Mesendoderm (in vitro differentiated cells): ENCODE results near the gene XCL1.
"Not testable (repeated sequence)": the region's sequence is repeated elsewhere in the genome, so short reads cannot be mapped to it uniquely, and the experiment has no call there.

Experiments
- DNase-seq: peaks from one replicate; pipeline ENCODE4 v3.0.0; 2013
- H2AK5ac ChIP-seq: 2 replicates; pipeline ENCODE4 v1.6.1; 2013; ENCODE audit warnings: low read length, inconsistent platforms
- H2BK120ac ChIP-seq: 2 replicates; pipeline ENCODE4 v1.6.1; 2013; ENCODE audit warnings: low read depth, mild to moderate bottlenecking, low read length, moderate library complexity, mixed read lengths
- H2BK15ac ChIP-seq: replicated peaks from 2 replicates; pipeline ENCODE4 v1.6.1; 2013; ENCODE audit warnings: low read depth, mild to moderate bottlenecking, moderate library complexity
- H2BK5ac ChIP-seq: 2 replicates; pipeline ENCODE4 v1.6.1; 2013; ENCODE audit warnings: low read length, inconsistent platforms
- H3K18ac ChIP-seq: 2 replicates; pipeline ENCODE4 v1.6.1; 2013; ENCODE audit warnings: mild to moderate bottlenecking, low read length, mixed read lengths
- H3K23ac ChIP-seq: one replicate; pipeline ENCODE4 v1.6.1; 2013; ENCODE audit warnings: low read length
- H3K27ac ChIP-seq: 2 replicates; pipeline ENCODE4 v1.5.1; 2013; ENCODE audit warnings: low read depth, mild to moderate bottlenecking, inconsistent platforms, low read length, moderate library complexity
- H3K27me3 ChIP-seq: 2 replicates; pipeline ENCODE4 v1.6.1; 2013; ENCODE audit warnings: low read length, control low read depth, mild to moderate bottlenecking, inconsistent platforms; ENCODE audit not compliant: insufficient read depth, poor library complexity
- H3K36me3 ChIP-seq: 2 replicates; pipeline ENCODE4 v1.6.1; 2013; ENCODE audit warnings: low read length, inconsistent platforms; ENCODE audit not compliant: control insufficient read depth, insufficient read depth
- H3K4ac ChIP-seq: one replicate; pipeline ENCODE4 v1.6.1; 2013; ENCODE audit warnings: low read depth, mild to moderate bottlenecking, low read length, moderate library complexity
- H3K4me1 ChIP-seq: 2 replicates; pipeline ENCODE4 v1.6.1; 2013; ENCODE audit warnings: low read depth, low read length, inconsistent platforms; ENCODE audit not compliant: control insufficient read depth
- H3K4me2 ChIP-seq: 2 replicates; pipeline ENCODE4 v1.6.1; 2013; ENCODE audit warnings: low read length
- H3K4me3 ChIP-seq: 2 replicates; pipeline ENCODE4 v1.5.1; 2013; ENCODE audit warnings: mild to moderate bottlenecking, low read length
- H3K56ac ChIP-seq: one replicate; pipeline ENCODE4 v1.6.1; 2013; ENCODE audit warnings: low read length
- H3K79me1 ChIP-seq: 2 replicates; pipeline ENCODE4 v1.6.1; 2013; ENCODE audit warnings: low read length, inconsistent platforms
- H3K79me2 ChIP-seq: 2 replicates; pipeline ENCODE4 v1.6.1; 2013; ENCODE audit warnings: mild to moderate bottlenecking, low read length; ENCODE audit not compliant: control insufficient read depth, insufficient read depth
- H3K9ac ChIP-seq: 2 replicates; pipeline ENCODE4 v1.6.1; 2013; ENCODE audit warnings: low read length, inconsistent platforms
- H4K5ac ChIP-seq: one replicate; pipeline ENCODE4 v1.6.1; 2013; ENCODE audit warnings: low read length
- H4K8ac ChIP-seq: one replicate; pipeline ENCODE4 v1.6.1; 2013; ENCODE audit warnings: low read depth, mild to moderate bottlenecking, control low read depth, low read length, moderate library complexity
- WGBS: extraction: QIAGEN DNeasy Blood & Tissue Kit; methylation state at CpG from one replicate; pipeline ENCODE4 v1.1.7; 2013; ENCODE audit warnings: low lambda C conversion rate, missing lambda C conversion rate; ENCODE audit not compliant: insufficient coverage; ENCODE audit errors: extremely low coverage; 5-methylcytosine and 5-hydroxymethylcytosine counted together

Gene XCL1

GRCh38 chr1:168589167-168589566 is 12.8 kb downstream of the XCL1 start:
- no CpG with 5 or more reads among the region's 2 CpGs for WGBS
- no peak overlapping the region for H2BK120ac ChIP-seq
- no peaks in the 10 kb centered on the region for H3K79me2 ChIP-seq
- no peak overlapping the region for H3K18ac ChIP-seq
- no peak overlapping the region for H3K27ac ChIP-seq
- no peaks in the 10 kb centered on the region for H3K4me1 ChIP-seq
- H3K4me2 ChIP-seq, result no peak overlapping the region
- H3K79me1 ChIP-seq, result no peaks in the 10 kb centered on the region
- H4K8ac ChIP-seq, result no peak overlapping the region
- H3K4ac ChIP-seq, result no peak overlapping the region
- no peak overlapping the region for H3K9ac ChIP-seq
- no peaks in the 10 kb centered on the region for H3K27me3 ChIP-seq
- H2AK5ac ChIP-seq, result no peak overlapping the region
- H4K5ac ChIP-seq, result no peak overlapping the region
- H2BK15ac ChIP-seq, result no peak overlapping the region
- no peak overlapping the region for H3K23ac ChIP-seq
- no peak for DNase-seq
- H3K36me3 ChIP-seq, result no peaks in the 10 kb centered on the region
- no peak overlapping the region for H3K56ac ChIP-seq
- no peak overlapping the region for H3K4me3 ChIP-seq
- no peak overlapping the region for H2BK5ac ChIP-seq

GRCh38 chr1:168591066-168591465 is 14.7 kb downstream of the XCL1 start:
- Histone ChIP-seq H3K23ac (no peak overlapping the region), H2BK15ac (no peak overlapping the region), H2AK5ac (no peak overlapping the region), H3K27me3 (no peaks in the 10 kb centered on the region), H3K4me2 (no peak overlapping the region), H2BK120ac (no peak overlapping the region), H3K4me3 (no peak overlapping the region), H3K18ac (no peak overlapping the region), H2BK5ac (no peak overlapping the region), H3K9ac (no peak overlapping the region), H4K8ac (no peak overlapping the region), H3K27ac (no peak overlapping the region), H3K36me3 (no peaks in the 10 kb centered on the region), H3K79me2 (no peaks in the 10 kb centered on the region), H3K56ac (no peak overlapping the region), H4K5ac (no peak overlapping the region), H3K4me1 (no peaks in the 10 kb centered on the region), H3K4ac (no peak overlapping the region), H3K79me1 (no peaks in the 10 kb centered on the region)
- WGBS, result no CpG with 5 or more reads among the region's 5 CpGs
- DNase-seq, result no peak

GRCh38 chr1:168591641-168592250 is 15.3 kb downstream of the XCL1 start:
- Histone ChIP-seq H3K4me3 (no peak overlapping the region), H4K8ac (no peak overlapping the region), H3K4ac (no peak overlapping the region), H2BK15ac (no peak overlapping the region), H3K36me3 (no peaks in the 10 kb centered on the region), H3K79me2 (no peaks in the 10 kb centered on the region), H4K5ac (no peak overlapping the region), H2BK120ac (no peak overlapping the region), H3K23ac (no peak overlapping the region), H3K4me1 (no peaks in the 10 kb centered on the region), H3K79me1 (no peaks in the 10 kb centered on the region), H2AK5ac (no peak overlapping the region), H3K27ac (no peak overlapping the region), H3K4me2 (no peak overlapping the region), H3K27me3 (no peaks in the 10 kb centered on the region), H3K18ac (no peak overlapping the region), H2BK5ac (no peak overlapping the region), H3K56ac (no peak overlapping the region), H3K9ac (no peak overlapping the region)
- no CpG with 5 or more reads among the region's 2 CpGs for WGBS
- no peak for DNase-seq

- not testable (repeated sequence) for H3K4me3 ChIP-seq, H3K4ac ChIP-seq, H2BK15ac ChIP-seq, H3K27me3 ChIP-seq, H2BK120ac ChIP-seq, H3K27ac ChIP-seq, H4K5ac ChIP-seq, H3K56ac ChIP-seq, DNase-seq, H2AK5ac ChIP-seq, H3K36me3 ChIP-seq, H3K4me2 ChIP-seq, H3K23ac ChIP-seq, H3K4me1 ChIP-seq, H3K18ac ChIP-seq, H3K9ac ChIP-seq, H4K8ac ChIP-seq, H3K79me1 ChIP-seq, H3K79me2 ChIP-seq, H2BK5ac ChIP-seq
Measured at GRCh38 chr1:168595403-168595802, 19.0 kb downstream of the XCL1 start.

GRCh38 chr1:168598125-168598524 is 21.7 kb downstream of the XCL1 start:
- H3K9ac ChIP-seq, result no peak overlapping the region
- no peak overlapping the region for H3K18ac ChIP-seq
- H2BK120ac ChIP-seq, result no peak overlapping the region
- no CpG with 5 or more reads among the region's 3 CpGs for WGBS
- no peak overlapping the region for H2BK5ac ChIP-seq
- no peak overlapping the region for H2BK15ac ChIP-seq
- H4K8ac ChIP-seq, result no peak overlapping the region
- no peak overlapping the region for H3K4me2 ChIP-seq
- no peaks in the 10 kb centered on the region for H3K79me2 ChIP-seq
- H3K56ac ChIP-seq, result no peak overlapping the region
- H3K27ac ChIP-seq, result no peak overlapping the region
- H3K4me1 ChIP-seq, result no peaks in the 10 kb centered on the region
- no peaks in the 10 kb centered on the region for H3K27me3 ChIP-seq
- H4K5ac ChIP-seq, result no peak overlapping the region
- no peak overlapping the region for H2AK5ac ChIP-seq
- no peak for DNase-seq
- H3K79me1 ChIP-seq, result no peaks in the 10 kb centered on the region
- H3K4me3 ChIP-seq, result no peak overlapping the region
- no peaks in the 10 kb centered on the region for H3K36me3 ChIP-seq
- H3K23ac ChIP-seq, result no peak overlapping the region
- H3K4ac ChIP-seq, result no peak overlapping the region

DNA sequence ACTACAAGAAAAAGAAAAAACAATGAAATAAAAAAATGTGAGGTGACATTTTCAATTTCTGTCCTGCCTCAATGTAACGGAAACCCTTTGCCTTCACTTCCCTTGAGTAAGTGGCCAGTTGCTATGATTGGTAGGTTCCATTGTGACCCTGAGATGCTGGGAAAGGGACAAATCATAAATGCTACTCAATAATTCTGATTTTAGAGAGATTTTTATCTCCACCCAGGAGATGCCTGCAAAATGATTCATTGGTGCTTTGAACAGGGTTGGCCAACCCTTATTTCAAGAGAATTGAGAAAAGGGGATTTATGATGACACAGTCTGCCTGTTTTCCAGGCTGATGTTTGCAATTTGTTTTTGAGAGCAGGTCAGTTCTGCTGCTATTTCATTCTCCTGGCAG is 22.5 kb downstream of the XCL1 start:
- Histone ChIP-seq H3K23ac (no peak overlapping the region), H2BK120ac (no peak overlapping the region), H2BK5ac (no peak overlapping the region), H3K4me2 (no peak overlapping the region), H3K79me1 (no peaks in the 10 kb centered on the region), H4K8ac (no peak overlapping the region), H3K36me3 (no peaks in the 10 kb centered on the region), H3K27me3 (no peaks in the 10 kb centered on the region), H3K79me2 (no peaks in the 10 kb centered on the region), H2BK15ac (no peak overlapping the region), H3K4me3 (no peak overlapping the region), H3K4ac (no peak overlapping the region), H3K9ac (no peak overlapping the region), H3K4me1 (no peaks in the 10 kb centered on the region), H4K5ac (no peak overlapping the region), H3K18ac (no peak overlapping the region), H3K27ac (no peak overlapping the region), H3K56ac (no peak overlapping the region), H2AK5ac (no peak overlapping the region)
- no peak for DNase-seq
- WGBS, result no CpG with 5 or more reads among the region's 1 CpG
